ENCODE results near the gene EPN3.

- no peak for TF ChIP-seq CTCF (IDR thresholded peaks at IDR 0.05)
- no peak for TF ChIP-seq POLR2A (IDR thresholded peaks at IDR 0.05)
Observed at GRCh38 chr17:50483266-50483665, 49.3 kb upstream of the EPN3 start.

All from uterus (tissue), 2 donors.